ENCODE measurements around the gene RPS6KA5.
"Not testable (repeated sequence)": the region's sequence is repeated elsewhere in the genome, so short reads cannot be mapped to it uniquely, and the experiment has no call there.

RPS6KA5 gene

DNA sequence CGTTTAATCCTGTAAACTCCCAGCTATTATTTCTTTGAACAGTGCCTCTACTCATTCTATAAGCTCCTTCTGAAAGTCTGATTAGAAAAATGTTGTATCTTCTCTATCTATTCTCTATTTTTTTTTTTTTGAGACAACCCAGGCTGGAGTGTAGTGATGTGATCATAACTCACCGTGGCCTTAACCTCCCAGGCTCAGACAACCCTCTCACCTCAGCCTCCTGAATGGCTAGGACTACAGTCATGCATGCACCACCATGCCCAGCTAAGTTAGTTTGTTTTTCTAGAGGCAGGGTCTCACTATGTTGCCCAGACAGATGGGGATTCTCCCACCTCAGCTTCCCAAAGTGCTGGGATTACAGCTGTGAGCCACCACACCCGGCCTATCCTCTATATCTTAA is 66.6 kb downstream of the RPS6KA5 start:
- Histone ChIP-seq H3K27ac (ENCODE audit: low read depth, low read length) (no peak overlapping the region), H3K36me3 (ENCODE audit: control insufficient read depth in 1 of 2, insufficient read depth in 2 of 2, low read length in 2 of 2) (no peaks in the 10 kb centered on the region)

DNA sequence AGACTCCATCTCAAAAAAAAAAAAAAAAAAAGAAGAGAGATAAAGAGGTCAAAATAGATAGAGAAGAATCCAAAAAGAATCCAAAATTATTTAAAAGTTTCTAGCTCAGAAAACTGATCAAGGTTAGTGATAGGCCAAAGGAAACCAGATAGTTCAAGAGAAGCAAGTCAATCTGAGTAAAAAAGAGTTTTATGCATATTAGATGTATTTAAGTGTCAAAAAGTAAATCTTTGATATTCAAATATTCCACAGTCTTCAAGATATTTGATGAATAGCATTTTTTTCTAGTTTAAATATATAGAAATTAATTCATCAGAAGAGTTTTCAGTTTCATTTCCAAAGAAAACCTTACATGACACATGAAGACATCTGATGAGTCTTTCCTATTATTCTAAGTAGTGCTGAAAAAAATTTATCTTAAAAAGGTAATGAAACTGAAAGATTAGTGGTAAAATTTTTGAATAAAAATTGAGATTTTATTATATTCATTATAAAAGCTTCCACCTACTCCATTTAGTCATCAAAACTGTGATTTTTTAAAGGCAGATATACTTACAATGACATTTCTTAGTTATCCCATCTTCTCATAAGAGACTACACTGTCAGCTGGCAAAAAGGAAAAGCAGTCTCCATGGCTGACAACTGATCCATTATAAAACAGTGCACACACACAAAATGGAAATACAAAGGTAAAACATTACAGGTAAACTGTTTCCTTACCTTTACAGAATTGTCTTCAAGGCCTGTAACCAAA is 68.6 kb downstream of the RPS6KA5 start:
- no peak overlapping the region for H3K9ac ChIP-seq (ENCODE audit: low read depth in 1 of 2, low read length in 2 of 2)
- H3K36me3 ChIP-seq (ENCODE audit: control insufficient read depth in 1 of 2, insufficient read depth in 2 of 2, low read length in 2 of 2): no peaks in the 10 kb centered on the region
- H3K27ac ChIP-seq (ENCODE audit: low read depth, low read length): no peak overlapping the region
- H3K27me3 ChIP-seq (ENCODE audit: control insufficient read depth in 1 of 2, insufficient read depth in 2 of 2, low read length in 2 of 2): no peaks in the 10 kb centered on the region
- H3K9me3 ChIP-seq (ENCODE audit: control insufficient read depth in 1 of 2, low read length in 2 of 2): no peaks in the 10 kb centered on the region
- no peaks in the 10 kb centered on the region for H3K4me1 ChIP-seq (ENCODE audit: control insufficient read depth in 1 of 2, insufficient read depth in 2 of 2, low read length in 2 of 2)
- no peak overlapping the region for H3K4me3 ChIP-seq (ENCODE audit: low read depth in 1 of 2, low read length in 2 of 2)

More for the DNA sequence above, 66.6 kb downstream of the RPS6KA5 start:
- H3K27me3 ChIP-seq (ENCODE audit: control insufficient read depth in 1 of 2, insufficient read depth in 2 of 2, low read length in 2 of 2): no peaks in the 10 kb centered on the region
- no peak overlapping the region for H3K9ac ChIP-seq (ENCODE audit: low read depth in 1 of 2, low read length in 2 of 2)
- H3K9me3 ChIP-seq (ENCODE audit: control insufficient read depth in 1 of 2, low read length in 2 of 2): no peaks in the 10 kb centered on the region
- no peak overlapping the region for H3K4me3 ChIP-seq (ENCODE audit: low read depth in 1 of 2, low read length in 2 of 2)
- H3K4me1 ChIP-seq (ENCODE audit: control insufficient read depth in 1 of 2, insufficient read depth in 2 of 2, low read length in 2 of 2): no peaks in the 10 kb centered on the region

DNA sequence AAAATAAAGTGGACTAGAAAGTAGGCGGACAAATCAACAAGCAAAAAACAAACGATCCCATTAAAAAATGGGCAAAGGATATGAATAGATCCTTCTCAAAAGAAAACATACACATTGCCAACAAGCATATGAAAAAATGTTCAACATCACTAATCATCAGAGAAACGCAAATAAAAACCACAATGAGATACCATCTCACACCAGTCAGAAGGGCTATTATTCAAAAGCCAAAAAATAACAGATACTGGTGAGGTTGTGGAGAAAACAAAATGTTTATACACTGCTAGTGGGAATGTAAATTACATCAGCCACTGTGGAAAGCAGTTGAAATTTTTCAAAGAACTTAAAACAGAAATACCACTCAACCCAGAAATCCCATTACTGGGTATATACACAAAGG is 70.3 kb downstream of the RPS6KA5 start:
- Histone ChIP-seq H3K27me3 (ENCODE audit: control insufficient read depth in 1 of 2, insufficient read depth in 2 of 2, low read length in 2 of 2) (no peaks in the 10 kb centered on the region), H3K9me3 (ENCODE audit: control insufficient read depth in 1 of 2, low read length in 2 of 2) (no peaks in the 10 kb centered on the region), H3K4me1 (ENCODE audit: control insufficient read depth in 1 of 2, insufficient read depth in 2 of 2, low read length in 2 of 2) (no peaks in the 10 kb centered on the region)

DNA sequence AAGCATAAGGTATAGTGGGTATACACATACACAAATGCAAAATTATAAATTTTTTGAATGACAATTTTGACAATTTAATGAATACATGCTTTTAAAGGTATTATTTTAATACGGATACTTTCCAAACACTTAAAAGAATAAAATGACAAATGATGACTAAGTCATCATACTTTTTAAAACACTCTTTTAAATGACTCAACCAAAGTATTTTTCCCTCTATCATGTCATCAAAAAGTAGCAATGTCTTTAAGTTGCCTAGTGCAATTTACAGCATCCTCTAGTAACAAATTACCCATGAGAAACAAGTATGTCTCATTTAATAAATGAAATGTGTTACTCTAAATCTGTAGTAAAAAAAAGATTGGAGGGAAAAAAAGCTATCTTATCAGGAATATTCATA is 73.3 kb downstream of the RPS6KA5 start:
- H3K27ac ChIP-seq (ENCODE audit: low read depth, low read length): no peak overlapping the region
- H3K36me3 ChIP-seq (ENCODE audit: control insufficient read depth in 1 of 2, insufficient read depth in 2 of 2, low read length in 2 of 2): no peaks in the 10 kb centered on the region
- no peaks in the 10 kb centered on the region for H3K4me1 ChIP-seq (ENCODE audit: control insufficient read depth in 1 of 2, insufficient read depth in 2 of 2, low read length in 2 of 2)
- H3K4me3 ChIP-seq (ENCODE audit: low read depth in 1 of 2, low read length in 2 of 2): no peak overlapping the region
- H3K9me3 ChIP-seq (ENCODE audit: control insufficient read depth in 1 of 2, low read length in 2 of 2): no peaks in the 10 kb centered on the region
- H3K27me3 ChIP-seq (ENCODE audit: control insufficient read depth in 1 of 2, insufficient read depth in 2 of 2, low read length in 2 of 2): no peaks in the 10 kb centered on the region
- H3K9ac ChIP-seq (ENCODE audit: low read depth in 1 of 2, low read length in 2 of 2): no peak overlapping the region

More for the DNA sequence above, 70.3 kb downstream of the RPS6KA5 start:
- H3K9ac ChIP-seq (ENCODE audit: low read depth in 1 of 2, low read length in 2 of 2): no peak overlapping the region
- no peaks in the 10 kb centered on the region for H3K36me3 ChIP-seq (ENCODE audit: control insufficient read depth in 1 of 2, insufficient read depth in 2 of 2, low read length in 2 of 2)
- H3K27ac ChIP-seq (ENCODE audit: low read depth, low read length): no peak overlapping the region
- no peak overlapping the region for H3K4me3 ChIP-seq (ENCODE audit: low read depth in 1 of 2, low read length in 2 of 2)

DNA sequence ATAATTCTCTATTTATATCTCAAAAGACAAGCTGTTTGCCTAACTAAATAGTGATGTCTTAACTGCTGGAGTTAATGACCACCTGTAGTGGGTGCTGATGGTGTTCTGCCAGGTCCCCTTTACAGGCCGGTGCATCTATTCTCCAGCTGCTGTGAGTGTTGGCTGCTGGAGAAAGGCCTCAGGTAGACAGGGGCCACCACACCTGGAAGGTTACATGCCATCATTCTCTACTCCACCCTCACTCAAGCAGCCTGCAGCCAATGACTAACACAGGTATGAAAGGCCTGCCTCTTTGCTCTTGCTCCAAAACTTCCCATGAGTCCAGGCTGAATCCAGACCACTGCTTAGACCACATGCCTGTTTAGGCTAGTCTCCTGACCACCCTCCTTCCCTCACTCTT is 73.9 kb downstream of the RPS6KA5 start:
- no peaks in the 10 kb centered on the region for H3K4me1 ChIP-seq (ENCODE audit: control insufficient read depth in 1 of 2, insufficient read depth in 2 of 2, low read length in 2 of 2)
- H3K27ac ChIP-seq (ENCODE audit: low read depth, low read length): no peak overlapping the region
- H3K27me3 ChIP-seq (ENCODE audit: control insufficient read depth in 1 of 2, insufficient read depth in 2 of 2, low read length in 2 of 2): no peaks in the 10 kb centered on the region
- H3K36me3 ChIP-seq (ENCODE audit: control insufficient read depth in 1 of 2, insufficient read depth in 2 of 2, low read length in 2 of 2): no peaks in the 10 kb centered on the region
- no peak overlapping the region for H3K4me3 ChIP-seq (ENCODE audit: low read depth in 1 of 2, low read length in 2 of 2)
- H3K9ac ChIP-seq (ENCODE audit: low read depth in 1 of 2, low read length in 2 of 2): no peak overlapping the region
- no peaks in the 10 kb centered on the region for H3K9me3 ChIP-seq (ENCODE audit: control insufficient read depth in 1 of 2, low read length in 2 of 2)

DNA sequence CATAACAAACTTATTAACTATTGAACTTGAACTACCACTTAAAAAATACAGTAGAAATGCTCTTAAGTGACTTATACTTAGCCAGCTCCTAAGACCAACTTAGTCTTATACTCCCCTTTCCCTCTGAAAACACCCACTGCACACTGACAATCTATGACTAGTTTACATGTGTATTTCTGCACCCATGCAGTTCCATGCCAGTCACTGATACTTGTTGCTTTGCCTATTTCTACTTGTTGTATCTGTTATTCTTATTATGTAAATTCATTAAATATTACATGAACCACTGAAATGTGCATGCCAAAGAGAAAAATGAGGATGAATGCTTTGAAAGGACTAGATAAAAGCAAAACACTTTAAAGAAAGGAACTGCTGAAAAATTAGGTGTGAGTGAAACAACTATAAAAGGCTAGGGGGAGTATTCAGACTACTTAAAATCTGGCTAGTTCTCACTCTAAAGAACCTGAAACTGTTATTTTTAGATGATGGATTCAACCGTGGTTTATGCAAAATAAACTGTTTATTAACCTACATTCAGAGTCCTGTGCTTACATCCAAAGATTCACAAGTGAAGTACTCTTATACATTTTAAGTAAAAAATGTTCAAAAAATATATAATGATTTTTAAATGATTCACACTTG is 74.7 kb downstream of the RPS6KA5 start:
- Histone ChIP-seq H3K4me1 (ENCODE audit: control insufficient read depth in 1 of 2, insufficient read depth in 2 of 2, low read length in 2 of 2) (no peaks in the 10 kb centered on the region), H3K36me3 (ENCODE audit: control insufficient read depth in 1 of 2, insufficient read depth in 2 of 2, low read length in 2 of 2) (no peaks in the 10 kb centered on the region), H3K27ac (ENCODE audit: low read depth, low read length) (no peak overlapping the region), H3K9me3 (ENCODE audit: control insufficient read depth in 1 of 2, low read length in 2 of 2) (no peaks in the 10 kb centered on the region), H3K4me3 (ENCODE audit: low read depth in 1 of 2, low read length in 2 of 2) (no peak overlapping the region), H3K9ac (ENCODE audit: low read depth in 1 of 2, low read length in 2 of 2) (no peak overlapping the region), H3K27me3 (ENCODE audit: control insufficient read depth in 1 of 2, insufficient read depth in 2 of 2, low read length in 2 of 2) (no peaks in the 10 kb centered on the region)

DNA sequence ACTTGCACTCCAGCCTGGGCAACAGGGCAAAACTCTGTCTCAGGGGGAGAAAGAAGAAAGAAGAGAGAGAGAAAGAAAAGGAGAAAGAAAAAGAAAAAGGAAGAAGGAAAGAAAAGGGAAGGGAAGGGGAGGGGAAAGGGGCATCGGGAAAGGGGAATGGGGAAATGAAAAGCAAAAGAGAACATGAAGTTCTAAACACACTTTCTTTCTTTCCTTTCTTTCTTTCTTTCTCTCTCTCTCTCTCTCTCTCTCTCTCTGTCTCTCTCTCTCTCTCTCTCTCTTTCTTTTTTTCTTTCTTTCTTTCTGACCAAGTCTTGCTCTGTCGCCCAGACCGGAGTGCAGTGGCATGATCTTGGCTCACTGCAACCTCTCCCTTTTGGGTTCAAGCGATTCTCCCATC is 76.9 kb downstream of the RPS6KA5 start:
- Histone ChIP-seq H3K36me3 (ENCODE audit: control insufficient read depth in 1 of 2, insufficient read depth in 2 of 2, low read length in 2 of 2) (no peaks in the 10 kb centered on the region), H3K9ac (ENCODE audit: low read depth in 1 of 2, low read length in 2 of 2) (no peak overlapping the region), H3K9me3 (ENCODE audit: control insufficient read depth in 1 of 2, low read length in 2 of 2) (no peaks in the 10 kb centered on the region), H3K27me3 (ENCODE audit: control insufficient read depth in 1 of 2, insufficient read depth in 2 of 2, low read length in 2 of 2) (no peaks in the 10 kb centered on the region), H3K4me3 (ENCODE audit: low read depth in 1 of 2, low read length in 2 of 2) (no peak overlapping the region), H3K27ac (ENCODE audit: low read depth, low read length) (no peak overlapping the region), H3K4me1 (ENCODE audit: control insufficient read depth in 1 of 2, insufficient read depth in 2 of 2, low read length in 2 of 2) (no peaks in the 10 kb centered on the region)

DNA sequence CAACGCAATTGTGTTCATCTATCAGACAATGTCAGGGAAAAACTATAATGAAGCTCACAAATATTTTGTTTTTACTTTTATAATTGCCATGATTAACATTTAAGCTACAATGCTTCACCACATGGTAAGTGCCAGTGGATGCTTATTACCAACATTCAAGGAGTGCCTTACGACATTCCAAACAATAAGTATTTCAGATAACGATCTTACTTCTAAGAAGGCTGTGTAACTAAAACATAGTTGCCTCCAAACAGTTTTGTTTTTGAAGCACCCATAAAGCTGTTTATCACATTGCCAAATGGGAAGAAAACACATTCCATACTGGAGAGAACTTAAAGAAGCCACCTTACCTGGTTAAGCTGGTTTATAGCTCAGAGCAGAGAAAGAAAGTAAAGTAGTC is 78.8 kb downstream of the RPS6KA5 start:
- Histone ChIP-seq H3K9me3 (ENCODE audit: control insufficient read depth in 1 of 2, low read length in 2 of 2) (no peaks in the 10 kb centered on the region), H3K4me1 (ENCODE audit: control insufficient read depth in 1 of 2, insufficient read depth in 2 of 2, low read length in 2 of 2) (peaks cover 0 to 4% of the 10 kb centered on the region in 2 donors), H3K36me3 (ENCODE audit: control insufficient read depth in 1 of 2, insufficient read depth in 2 of 2, low read length in 2 of 2) (no peaks in the 10 kb centered on the region), H3K27ac (ENCODE audit: low read depth, low read length) (no peak overlapping the region), H3K27me3 (ENCODE audit: control insufficient read depth in 1 of 2, insufficient read depth in 2 of 2, low read length in 2 of 2) (no peaks in the 10 kb centered on the region), H3K9ac (ENCODE audit: low read depth in 1 of 2, low read length in 2 of 2) (no peak overlapping the region), H3K4me3 (ENCODE audit: low read depth in 1 of 2, low read length in 2 of 2) (no peak overlapping the region)

DNA sequence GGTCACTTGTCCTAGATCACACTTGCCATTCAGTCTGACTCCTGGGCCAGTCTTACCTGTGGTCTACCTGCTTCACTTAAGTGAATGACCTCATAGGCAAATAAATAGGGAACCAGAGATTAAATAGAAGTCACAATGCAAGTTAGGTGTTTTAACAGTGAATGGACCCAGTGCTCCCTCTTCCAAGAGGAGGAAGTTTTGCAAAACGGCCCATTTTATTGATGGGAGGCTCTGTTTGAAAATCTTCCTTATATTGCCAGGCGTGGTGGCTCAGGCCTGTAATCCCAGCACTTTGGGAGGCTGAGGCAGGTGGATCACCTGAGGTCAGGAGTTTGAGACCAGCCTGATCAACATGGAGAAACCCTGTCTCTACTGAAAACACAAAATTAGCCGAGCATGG is 79.8 kb downstream of the RPS6KA5 start:
- not testable (repeated sequence) for H3K9me3 ChIP-seq (ENCODE audit: control insufficient read depth in 1 of 2, low read length in 2 of 2)
- peaks cover 3 to 11% of the 10 kb centered on the region in 2 donors for H3K4me1 ChIP-seq (ENCODE audit: control insufficient read depth in 1 of 2, insufficient read depth in 2 of 2, low read length in 2 of 2)

DNA sequence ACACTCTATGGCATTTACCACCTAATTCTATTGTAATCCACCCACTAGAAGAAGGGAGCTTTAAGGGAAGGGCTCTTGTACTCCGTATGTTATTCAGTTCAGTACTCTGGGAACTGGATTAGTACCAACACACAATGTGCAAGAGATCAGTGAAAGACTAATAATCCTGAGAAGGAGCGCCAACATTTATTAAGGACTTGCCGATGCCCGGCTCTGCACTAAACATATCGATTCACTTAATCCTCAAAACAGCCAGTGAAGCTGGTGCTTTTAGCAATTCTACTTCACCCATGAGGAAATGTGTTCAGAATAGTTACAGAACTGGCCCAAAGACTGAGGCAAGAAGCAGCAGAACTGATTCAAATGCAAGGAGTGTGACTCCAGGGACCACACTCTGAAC is 80.9 kb downstream of the RPS6KA5 start:
- peaks cover 8 to 16% of the 10 kb centered on the region in 2 donors for H3K4me1 ChIP-seq (ENCODE audit: control insufficient read depth in 1 of 2, insufficient read depth in 2 of 2, low read length in 2 of 2)
- H3K9me3 ChIP-seq (ENCODE audit: control insufficient read depth in 1 of 2, low read length in 2 of 2): no peaks in the 10 kb centered on the region
- no peaks in the 10 kb centered on the region for H3K27me3 ChIP-seq (ENCODE audit: control insufficient read depth in 1 of 2, insufficient read depth in 2 of 2, low read length in 2 of 2)
- no peak overlapping the region for H3K9ac ChIP-seq (ENCODE audit: low read depth in 1 of 2, low read length in 2 of 2)
- H3K36me3 ChIP-seq (ENCODE audit: control insufficient read depth in 1 of 2, insufficient read depth in 2 of 2, low read length in 2 of 2): no peaks in the 10 kb centered on the region
- no peak overlapping the region for H3K4me3 ChIP-seq (ENCODE audit: low read depth in 1 of 2, low read length in 2 of 2)
- H3K27ac ChIP-seq (ENCODE audit: low read depth, low read length): no peak overlapping the region

More for the DNA sequence above, 79.8 kb downstream of the RPS6KA5 start:
- H3K27me3 ChIP-seq (ENCODE audit: control insufficient read depth in 1 of 2, insufficient read depth in 2 of 2, low read length in 2 of 2); H3K9ac ChIP-seq (ENCODE audit: low read depth in 1 of 2, low read length in 2 of 2); H3K27ac ChIP-seq (ENCODE audit: low read depth, low read length); H3K4me3 ChIP-seq (ENCODE audit: low read depth in 1 of 2, low read length in 2 of 2); H3K36me3 ChIP-seq (ENCODE audit: control insufficient read depth in 1 of 2, insufficient read depth in 2 of 2, low read length in 2 of 2): not testable (repeated sequence)

All from duodenal mucosa (tissue), 2 donors.